Fibroblast of upper back skin (primary cell): Measurements from ENCODE around the gene DCTPP1.
"Not testable (repeated sequence)": the region's sequence is repeated elsewhere in the genome, so short reads cannot be mapped to it uniquely, and the experiment has no call there.

Experiments
- DNase-seq: peaks from one replicate; pipeline ENCODE4 v3.0.0-alpha.2; 2013

DCTPP1 gene

GRCh38 chr16:30409125-30410060, 20.4 kb downstream of the DCTPP1 start:
- DNase-seq, result peak; percentile 84

- no peak for DNase-seq
Measured at GRCh38 chr16:30407804-30408534, 21.9 kb downstream of the DCTPP1 start.

- DNase-seq, result peak; percentile 85
Measured at GRCh38 chr16:30407102-30407803, 22.6 kb downstream of the DCTPP1 start, which contains the start of gene ZNF771. Gene ZNF771 (plus strand): TSS chr16:30407606. CDS start chr16:30408054, 448 bp downstream.

- DNase-seq, result no peak
Measured at GRCh38 chr16:30406795-30407101, 23.1 kb downstream of the DCTPP1 start.

- no peak for DNase-seq
Measured at GRCh38 chr16:30401768-30402425, 27.9 kb downstream of the DCTPP1 start.

GRCh38 chr16:30399435-30400186, 30.2 kb downstream of the DCTPP1 start:
- DNase-seq, result no peak

- DNase-seq, result no peak
Measured at GRCh38 chr16:30398661-30399434, 31.0 kb downstream of the DCTPP1 start.

GRCh38 chr16:30397776-30398660, 31.8 kb downstream of the DCTPP1 start:
- no peak for DNase-seq

- no peak for DNase-seq
Measured at GRCh38 chr16:30397056-30397455, 32.8 kb downstream of the DCTPP1 start.

- not testable (repeated sequence) for DNase-seq
Measured at GRCh38 chr16:30396627-30397026, 33.2 kb downstream of the DCTPP1 start.

- no peak for DNase-seq
Measured at GRCh38 chr16:30395992-30396585, 33.7 kb downstream of the DCTPP1 start.

- peak; percentile 83 for DNase-seq
Measured at GRCh38 chr16:30395155-30395991, 34.5 kb downstream of the DCTPP1 start, which contains the start of gene ZNF48. Gene ZNF48 (plus strand): TSS chr16:30395420. CDS start chr16:30395795, 375 bp downstream.

- DNase-seq, result no peak
Measured at GRCh38 chr16:30394592-30395154, 35.2 kb downstream of the DCTPP1 start.

- no peak for DNase-seq
Measured at GRCh38 chr16:30383521-30383920, 46.3 kb downstream of the DCTPP1 start.

- DNase-seq, result no peak
Measured at GRCh38 chr16:30382111-30382881, 47.5 kb downstream of the DCTPP1 start, which contains the start of gene SEPTIN1. Gene SEPTIN1 (minus strand): TSS chr16:30382561. CDS start chr16:30382542, 19 bp downstream.

GRCh38 chr16:30381291-30382041, 48.4 kb downstream of the DCTPP1 start:
- no peak for DNase-seq

- DNase-seq, result no peak
Measured at GRCh38 chr16:30380803-30381208, 49.0 kb downstream of the DCTPP1 start.
